Activated CD8-positive, alpha-beta memory T cell treated with anti-CD3 and anti-CD28 coated beads for 4 hours (primary cell): ENCODE measurements around the gene PTPRN.
"Not testable (repeated sequence)": the region's sequence is repeated elsewhere in the genome, so short reads cannot be mapped to it uniquely, and the experiment has no call there.

ENCODE experiments used
- DNase-seq, 2 donors: peaks; one replicate each; pipeline ENCODE4 v3.0.0-alpha.2; 2020; ENCODE audit warnings: low read depth in 2 of 2

The PTPRN gene

GRCh38 chr2:219309278-219309677 lies at the start of gene PTPRN:
Gene PTPRN, minus strand, starts transcription at chr2:219309401. Its CDS starts 69 bp downstream, at chr2:219309332.
- DNase-seq, result no peak

- no peak for DNase-seq
Observed at GRCh38 chr2:219358170-219359075, 49.2 kb upstream of the PTPRN start.

GRCh38 chr2:219356834-219357233 lies 47.6 kb upstream of the PTPRN start:
- no peak for DNase-seq

- DNase-seq, result no peak
Observed at GRCh38 chr2:219354582-219354981, 45.4 kb upstream of the PTPRN start.

GRCh38 chr2:219353129-219353528 lies 43.9 kb upstream of the PTPRN start:
- DNase-seq, result no peak

- peak; percentile 18 to 21 for DNase-seq
Observed at GRCh38 chr2:219352448-219353023, 43.3 kb upstream of the PTPRN start.

GRCh38 chr2:219350710-219351221 lies 41.6 kb upstream of the PTPRN start:
- DNase-seq, result no peak

GRCh38 chr2:219350215-219350614 lies 41.0 kb upstream of the PTPRN start:
- no peak for DNase-seq

GRCh38 chr2:219344751-219345430 lies 35.7 kb upstream of the PTPRN start:
- DNase-seq, result no peak

- DNase-seq, result no peak
Observed at GRCh38 chr2:219335373-219335786, 26.2 kb upstream of the PTPRN start.

GRCh38 chr2:219334076-219334475 lies 24.9 kb upstream of the PTPRN start:
- no peak for DNase-seq

- no peak for DNase-seq
Observed at GRCh38 chr2:219332542-219332941, 23.3 kb upstream of the PTPRN start, which contains the start of gene RESP18. Gene RESP18, minus strand, starts transcription at chr2:219332744.

GRCh38 chr2:219331560-219332213 lies 22.5 kb upstream of the PTPRN start:
- DNase-seq, result no peak

GRCh38 chr2:219327719-219328118 lies 18.5 kb upstream of the PTPRN start:
- no peak for DNase-seq

- no peak for DNase-seq
Observed at GRCh38 chr2:219325657-219326315, 16.6 kb upstream of the PTPRN start.

GRCh38 chr2:219325136-219325535 lies 15.9 kb upstream of the PTPRN start:
- DNase-seq, result no peak

GRCh38 chr2:219323434-219323833 lies 14.2 kb upstream of the PTPRN start:
- DNase-seq, result no peak

- no peak for DNase-seq
Observed at GRCh38 chr2:219314804-219315468, 5.7 kb upstream of the PTPRN start.

GRCh38 chr2:219312683-219313263 lies 3.6 kb upstream of the PTPRN start:
- not testable (repeated sequence) for DNase-seq
